SU-DHL-6 (cell line): ENCODE measurements around the gene HS6ST2.

Experiments used
- H2AFZ ChIP-seq: fragments of 200-600 bp; sonication (generic); 2 replicates; pipeline ENCODE4 v1.6.1; 2014; ENCODE audit warnings: low read depth, mild to moderate bottlenecking, moderate library complexity, mixed read lengths, antibody characterized with exemption, low read length; ENCODE audit not compliant: severe bottlenecking
- H3F3A ChIP-seq: fragments of 200-600 bp; shearing (Covaris generic); 2 replicates; pipeline ENCODE4 v1.6.0; 2016; ENCODE audit warnings: antibody characterized with exemption, mild to moderate bottlenecking; ENCODE audit not compliant: insufficient read depth
- H3K27ac ChIP-seq: fragments of 200-600 bp; sonication (generic); 2 replicates; pipeline ENCODE4 v1.5.1; 2016; ENCODE audit warnings: low read depth, mild to moderate bottlenecking, low read length, moderate library complexity, mixed read lengths
- H3K27me3 ChIP-seq: fragments of 200-600 bp; sonication (generic), shearing (Covaris generic); 2 replicates; pipeline ENCODE4 v1.6.0; 2014; ENCODE audit warnings: mild to moderate bottlenecking, low read length
- H3K36me3 ChIP-seq: fragments of 200-600 bp; sonication (generic); 2 replicates; pipeline ENCODE4 v1.6.1; 2014; ENCODE audit warnings: mild to moderate bottlenecking, low read length, mixed read lengths
- H3K4me2 ChIP-seq: fragments of 300-600, 200-600 bp; shearing (Covaris generic), sonication (generic); 2 replicates; pipeline ENCODE4 v1.6.0; 2014; ENCODE audit warnings: low read length, low read depth, mild to moderate bottlenecking; ENCODE audit not compliant: poor library complexity, severe bottlenecking
- H3K4me3 ChIP-seq: fragments of 200-600 bp; sonication (generic); 2 replicates; pipeline ENCODE4 v1.5.1; 2014; ENCODE audit warnings: antibody characterized with exemption, low read length, mild to moderate bottlenecking, mixed read lengths; ENCODE audit not compliant: insufficient read depth, poor library complexity, severe bottlenecking
- H3K79me2 ChIP-seq: fragments of 200-600 bp; sonication (generic); 2 replicates; pipeline ENCODE4 v1.6.1; 2014; ENCODE audit warnings: mild to moderate bottlenecking, low read length, moderate library complexity; ENCODE audit not compliant: insufficient read depth
- H3K9ac ChIP-seq: fragments of 200-600 bp; sonication (generic); 2 replicates; pipeline ENCODE4 v1.7.0; 2014; ENCODE audit warnings: mild to moderate bottlenecking, low read length
- H3K9me2 ChIP-seq: fragments of 200-600 bp; sonication (generic); replicated peaks from 2 replicates; pipeline ENCODE4 v1.6.1; 2014; ENCODE audit warnings: low read length; ENCODE audit not compliant: insufficient read depth
- H3K9me3 ChIP-seq: fragments of 200-600 bp; sonication (generic); 2 replicates; pipeline ENCODE4 v1.6.1; 2014; ENCODE audit warnings: low read length, mixed read lengths; ENCODE audit not compliant: insufficient read depth
- H4K20me1 ChIP-seq: fragments of 200-600 bp; sonication (generic); 2 replicates; pipeline ENCODE4 v1.6.1; 2014; ENCODE audit warnings: low read depth, mild to moderate bottlenecking, antibody characterized with exemption, low read length, moderate library complexity, mixed read lengths
- CTCF ChIP-seq: fragments of 200-600 bp; sonication (generic); IDR thresholded peaks from one replicate; pipeline ENCODE4 v1.5.1; 2017; ENCODE audit warnings: antibody characterized with exemption, mild to moderate bottlenecking, low read length, moderate library complexity; ENCODE audit not compliant: insufficient read depth, poor library complexity, severe bottlenecking
- EZH2phosphoT487 ChIP-seq: fragments of 200-600 bp; sonication (generic), shearing (Covaris generic); conservative IDR thresholded peaks from 2 replicates; pipeline ENCODE4 v1.6.1; 2018; ENCODE audit warnings: mild to moderate bottlenecking, antibody characterized with exemption, low read length, moderate library complexity, mixed read lengths

Gene HS6ST2

GRCh38 chrX:132662844-132663243, 295.6 kb downstream of the HS6ST2 start:
- H3K79me2 ChIP-seq: no peaks in the 10 kb centered on the region
- no peaks in the 10 kb centered on the region for H4K20me1 ChIP-seq
- no peaks in the 10 kb centered on the region for H3F3A ChIP-seq
- H3K27me3 ChIP-seq: no peaks in the 10 kb centered on the region
- TF ChIP-seq EZH2phosphoT487 (no peak), CTCF (no peak)
- no peaks in the 10 kb centered on the region for H3K36me3 ChIP-seq
- no peak overlapping the region for H3K9ac ChIP-seq
- H3K27ac ChIP-seq: no peak overlapping the region
- H3K4me3 ChIP-seq: no peak overlapping the region
- H3K9me2 ChIP-seq: no peaks in the 10 kb centered on the region
- H3K9me3 ChIP-seq: no peaks in the 10 kb centered on the region
- no peak overlapping the region for H3K4me2 ChIP-seq
- H2AFZ ChIP-seq: no peak overlapping the region

- no peaks in the 10 kb centered on the region for H3K36me3 ChIP-seq
- no peak overlapping the region for H3K4me3 ChIP-seq
- H2AFZ ChIP-seq: no peak overlapping the region
- H3K27me3 ChIP-seq: no peaks in the 10 kb centered on the region
- H3K9ac ChIP-seq: no peak overlapping the region
- TF ChIP-seq EZH2phosphoT487: no peak
- no peaks in the 10 kb centered on the region for H3F3A ChIP-seq
- H3K4me2 ChIP-seq: no peak overlapping the region
- H4K20me1 ChIP-seq: no peaks in the 10 kb centered on the region
- no peak overlapping the region for H3K27ac ChIP-seq
- no peaks in the 10 kb centered on the region for H3K9me2 ChIP-seq
- H3K79me2 ChIP-seq: no peaks in the 10 kb centered on the region
- H3K9me3 ChIP-seq: no peaks in the 10 kb centered on the region
Observed at GRCh38 chrX:132657876-132658275, 300.6 kb downstream of the HS6ST2 start.

GRCh38 chrX:132652871-132653270, 305.6 kb downstream of the HS6ST2 start:
- TF ChIP-seq EZH2phosphoT487 (no peak), CTCF (no peak)
- no peak overlapping the region for H3K4me2 ChIP-seq
- H3K4me3 ChIP-seq: no peak overlapping the region
- no peaks in the 10 kb centered on the region for H4K20me1 ChIP-seq
- H3K9ac ChIP-seq: no peak overlapping the region
- no peaks in the 10 kb centered on the region for H3K27me3 ChIP-seq
- no peaks in the 10 kb centered on the region for H3K9me3 ChIP-seq
- H2AFZ ChIP-seq: no peak overlapping the region
- no peaks in the 10 kb centered on the region for H3K79me2 ChIP-seq
- no peaks in the 10 kb centered on the region for H3F3A ChIP-seq
- no peak overlapping the region for H3K27ac ChIP-seq
- H3K36me3 ChIP-seq: no peaks in the 10 kb centered on the region
- no peaks in the 10 kb centered on the region for H3K9me2 ChIP-seq

- H3F3A ChIP-seq: no peaks in the 10 kb centered on the region
- H3K4me2 ChIP-seq: no peak overlapping the region
- H3K9me3 ChIP-seq: no peaks in the 10 kb centered on the region
- H3K27me3 ChIP-seq: no peaks in the 10 kb centered on the region
- no peak overlapping the region for H3K9ac ChIP-seq
- H3K27ac ChIP-seq: no peak overlapping the region
- no peaks in the 10 kb centered on the region for H4K20me1 ChIP-seq
- H2AFZ ChIP-seq: no peak overlapping the region
- no peaks in the 10 kb centered on the region for H3K79me2 ChIP-seq
- no peaks in the 10 kb centered on the region for H3K36me3 ChIP-seq
- TF ChIP-seq CTCF: no peak
- TF ChIP-seq EZH2phosphoT487: no peak
- no peak overlapping the region for H3K4me3 ChIP-seq
- no peaks in the 10 kb centered on the region for H3K9me2 ChIP-seq
Observed at GRCh38 chrX:132651421-132652086, 306.9 kb downstream of the HS6ST2 start.
